Gastroesophageal sphincter (tissue), 3 donors: Measurements from ENCODE around the gene CGRRF1.

Source experiments
- EP300 ChIP-seq: sonication (generic); formaldehyde crosslinking; IDR thresholded peaks from one replicate; pipeline ENCODE4 v1.6.1; 2017; ENCODE audit warnings: antibody characterized with exemption, mild to moderate bottlenecking
- POLR2A ChIP-seq, 2 donors: fragments of 450-650 bp; IDR thresholded peaks; one replicate each; pipeline ENCODE4 v1.6.1; 2017; ENCODE audit warnings: antibody characterized with exemption in 2 of 2, mild to moderate bottlenecking in 2 of 2, moderate library complexity in 1 of 2
- POLR2AphosphoS5 ChIP-seq: sonication (generic); formaldehyde crosslinking; IDR thresholded peaks from one replicate; pipeline ENCODE4 v1.6.1; 2017; ENCODE audit warnings: antibody characterized with exemption
- TF ChIP-seq, protein P1 (sequence below), 4 experiments: fragments of 200-600 bp in 2 of 4; fragments of 450-650 bp in 2 of 4; sonication (generic) in 1 of 4; IDR thresholded peaks; one replicate each; pipeline ENCODE4 v1.5.1; 2017 to 2019; ENCODE audit warnings: antibody characterized with exemption in 4 of 4, mild to moderate bottlenecking in 2 of 4, moderate library complexity in 2 of 4

- TF ChIP-seq, protein P1, sequence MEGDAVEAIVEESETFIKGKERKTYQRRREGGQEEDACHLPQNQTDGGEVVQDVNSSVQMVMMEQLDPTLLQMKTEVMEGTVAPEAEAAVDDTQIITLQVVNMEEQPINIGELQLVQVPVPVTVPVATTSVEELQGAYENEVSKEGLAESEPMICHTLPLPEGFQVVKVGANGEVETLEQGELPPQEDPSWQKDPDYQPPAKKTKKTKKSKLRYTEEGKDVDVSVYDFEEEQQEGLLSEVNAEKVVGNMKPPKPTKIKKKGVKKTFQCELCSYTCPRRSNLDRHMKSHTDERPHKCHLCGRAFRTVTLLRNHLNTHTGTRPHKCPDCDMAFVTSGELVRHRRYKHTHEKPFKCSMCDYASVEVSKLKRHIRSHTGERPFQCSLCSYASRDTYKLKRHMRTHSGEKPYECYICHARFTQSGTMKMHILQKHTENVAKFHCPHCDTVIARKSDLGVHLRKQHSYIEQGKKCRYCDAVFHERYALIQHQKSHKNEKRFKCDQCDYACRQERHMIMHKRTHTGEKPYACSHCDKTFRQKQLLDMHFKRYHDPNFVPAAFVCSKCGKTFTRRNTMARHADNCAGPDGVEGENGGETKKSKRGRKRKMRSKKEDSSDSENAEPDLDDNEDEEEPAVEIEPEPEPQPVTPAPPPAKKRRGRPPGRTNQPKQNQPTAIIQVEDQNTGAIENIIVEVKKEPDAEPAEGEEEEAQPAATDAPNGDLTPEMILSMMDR (IDR thresholded peaks at IDR 0.05), result no peak
- TF ChIP-seq POLR2A (IDR thresholded peaks at IDR 0.05) (no peak), EP300 (no peak), POLR2AphosphoS5 (no peak)
Observed at GRCh38 chr14:54465654-54466053, 44.1 kb upstream of the CGRRF1 start.
